Peyer's patch (tissue), 4 donors: ENCODE results near the gene FMN1. TPM values are rescaled to one million over a fixed set of nuclear protein-coding genes. Genes with fewer than 3 reads are reported as not detected.

ENCODE experiments used
- DNase-seq, 3 donors: peaks; one replicate each; pipeline ENCODE4 v3.0.0-alpha.2; 2017 to 2019
- H3K27ac ChIP-seq, 4 donors: fragments of 200-600 bp; sonication (generic); one replicate each; pipeline ENCODE4 v1.5.1; 2016 to 2019
- H3K27me3 ChIP-seq, 2 donors: fragments of 200-600 bp; sonication (generic); one replicate each; pipeline ENCODE4 v1.5.1; 2019
- H3K36me3 ChIP-seq, 3 donors: fragments of 200-600 bp; sonication (generic); one replicate each; pipeline ENCODE4 v1.5.1; 2016 to 2019
- H3K4me1 ChIP-seq, 4 donors: fragments of 200-600 bp; sonication (generic); one replicate each; pipeline ENCODE4 v1.5.1; 2016 to 2019
- H3K4me3 ChIP-seq, 4 donors: fragments of 200-600 bp; sonication (generic); 1 replicate in 3 of 4; 2 replicates in 1 of 4; pipeline ENCODE4 v1.5.1; 2016 to 2019; ENCODE audit warnings: mild to moderate bottlenecking in 1 of 4
- H3K9me3 ChIP-seq, 4 donors: fragments of 200-600 bp; sonication (generic); one replicate each; pipeline ENCODE4 v1.5.1; 2016 to 2019; ENCODE audit warnings: mild to moderate bottlenecking in 1 of 4
- POLR2A ChIP-seq, 2 donors: fragments of 450-650 bp; IDR thresholded peaks; one replicate each; pipeline ENCODE4 v1.5.1; 2017; ENCODE audit warnings: antibody characterized with exemption in 2 of 2, mild to moderate bottlenecking in 2 of 2, moderate library complexity in 2 of 2
- total RNA-seq, 4 donors: library from RNA; depleted of rRNA; stranded (reverse); fragments of >200 nt; gene quantifications; one replicate each; pipeline ENCODE4 v1.1.0, GENCODE V29; 2016
- TF ChIP-seq, protein P1 (sequence below), 6 experiments: fragments of 450-650 bp in 4 of 6; fragments of 200-600 bp in 2 of 6; sonication (generic) in 1 of 6; IDR thresholded peaks; one replicate each; pipeline ENCODE4 v1.5.1; 2017 to 2019; ENCODE audit warnings: antibody characterized with exemption in 6 of 6, mild to moderate bottlenecking in 3 of 6, moderate library complexity in 1 of 6

Gene FMN1
- total RNA-seq, 4 donors from 2014 or later = 15.4 to 57.8 (median 29.1) TPM

DNA sequence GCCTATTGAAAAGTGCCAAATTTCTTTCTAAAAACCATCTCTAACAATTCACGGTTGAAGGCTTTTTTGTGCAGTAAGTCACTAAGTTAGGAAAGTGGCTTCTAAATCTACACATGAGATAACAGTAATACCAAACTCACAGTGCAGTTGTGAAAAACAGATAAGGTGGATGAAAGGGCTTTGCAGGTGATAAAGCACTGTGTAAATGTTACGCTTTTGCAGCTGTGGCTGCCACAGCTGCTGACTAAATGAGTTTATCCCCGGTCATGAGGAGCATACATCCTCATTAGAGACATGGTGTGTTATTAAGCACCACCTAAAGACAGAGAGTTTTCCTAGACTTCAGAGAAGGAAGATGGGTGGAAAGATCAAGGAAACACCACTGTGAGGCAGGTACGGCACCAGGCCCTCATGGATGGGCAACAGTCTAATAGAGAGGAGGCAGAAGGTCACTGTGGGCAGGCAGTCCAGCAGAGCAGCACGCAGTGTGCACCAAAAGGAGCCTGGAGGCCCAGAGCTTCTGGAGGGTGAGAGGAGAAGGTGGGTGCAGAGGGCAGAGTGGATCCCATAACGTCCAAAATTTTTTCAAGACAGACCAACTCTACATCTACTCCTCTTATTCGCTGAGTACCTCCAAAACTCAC, 68.5 kb downstream of the FMN1 start:
- no peak for DNase-seq
- Histone ChIP-seq H3K27ac (peak overlapping the region in 1 of 4 donors; percentile 4), H3K9me3 (no peaks in the 10 kb centered on the region), H3K4me3 (no peak overlapping the region), H3K4me1 (peaks cover 0 to 7% (median 0%) of the 10 kb centered on the region in 4 donors), H3K36me3 (no peaks in the 10 kb centered on the region), H3K27me3 (no peaks in the 10 kb centered on the region)
- TF ChIP-seq, protein P1, sequence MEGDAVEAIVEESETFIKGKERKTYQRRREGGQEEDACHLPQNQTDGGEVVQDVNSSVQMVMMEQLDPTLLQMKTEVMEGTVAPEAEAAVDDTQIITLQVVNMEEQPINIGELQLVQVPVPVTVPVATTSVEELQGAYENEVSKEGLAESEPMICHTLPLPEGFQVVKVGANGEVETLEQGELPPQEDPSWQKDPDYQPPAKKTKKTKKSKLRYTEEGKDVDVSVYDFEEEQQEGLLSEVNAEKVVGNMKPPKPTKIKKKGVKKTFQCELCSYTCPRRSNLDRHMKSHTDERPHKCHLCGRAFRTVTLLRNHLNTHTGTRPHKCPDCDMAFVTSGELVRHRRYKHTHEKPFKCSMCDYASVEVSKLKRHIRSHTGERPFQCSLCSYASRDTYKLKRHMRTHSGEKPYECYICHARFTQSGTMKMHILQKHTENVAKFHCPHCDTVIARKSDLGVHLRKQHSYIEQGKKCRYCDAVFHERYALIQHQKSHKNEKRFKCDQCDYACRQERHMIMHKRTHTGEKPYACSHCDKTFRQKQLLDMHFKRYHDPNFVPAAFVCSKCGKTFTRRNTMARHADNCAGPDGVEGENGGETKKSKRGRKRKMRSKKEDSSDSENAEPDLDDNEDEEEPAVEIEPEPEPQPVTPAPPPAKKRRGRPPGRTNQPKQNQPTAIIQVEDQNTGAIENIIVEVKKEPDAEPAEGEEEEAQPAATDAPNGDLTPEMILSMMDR (IDR thresholded peaks at IDR 0.05) = no peak
- TF ChIP-seq POLR2A (IDR thresholded peaks at IDR 0.05) = no peak

DNA sequence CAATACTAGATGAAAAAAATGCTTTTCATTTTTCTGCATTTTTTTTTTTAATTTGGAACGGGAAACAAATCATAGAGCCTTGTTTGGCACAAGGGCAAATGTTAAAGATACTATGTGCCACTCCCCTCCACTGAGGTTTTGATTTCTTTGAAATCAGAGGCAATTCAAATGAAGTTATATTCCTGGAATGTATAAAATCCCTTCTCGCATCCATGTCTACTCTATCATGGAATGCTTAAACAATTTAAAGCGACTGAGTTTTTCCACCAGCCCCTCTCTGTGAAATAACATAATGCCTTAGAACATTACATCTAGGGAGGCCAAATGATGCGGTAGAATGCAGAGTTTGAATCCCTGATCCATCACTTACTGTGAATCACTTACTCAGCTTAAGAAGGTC, 69.7 kb downstream of the FMN1 start:
- Histone ChIP-seq H3K27ac (no peak overlapping the region), H3K4me3 (no peak overlapping the region), H3K27me3 (no peaks in the 10 kb centered on the region), H3K36me3 (no peaks in the 10 kb centered on the region), H3K4me1 (peaks cover 0 to 7% (median 0%) of the 10 kb centered on the region in 4 donors), H3K9me3 (no peaks in the 10 kb centered on the region)
- TF ChIP-seq, protein P1 (IDR thresholded peaks at IDR 0.05) = no peak
- no peak for TF ChIP-seq POLR2A (IDR thresholded peaks at IDR 0.05)
- no peak for DNase-seq

DNA sequence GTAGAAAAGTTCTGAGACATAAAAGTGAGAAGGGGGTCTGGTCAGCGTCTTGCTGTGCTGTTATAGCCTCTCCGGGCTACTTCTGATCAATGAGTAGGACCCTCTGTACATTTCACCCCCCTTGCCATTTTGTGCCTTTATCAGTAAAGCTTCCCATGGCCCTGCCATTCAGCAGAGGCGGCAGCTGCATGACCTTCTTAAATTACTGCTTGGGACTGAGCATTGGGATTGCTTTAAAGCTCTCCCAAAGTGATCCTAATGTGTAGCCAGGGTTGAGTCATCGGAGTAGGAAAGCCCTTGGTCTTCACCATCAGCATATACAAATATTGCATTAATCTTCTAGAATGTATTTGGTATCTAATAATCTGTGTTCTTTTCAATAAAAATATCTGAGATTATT, 70.2 kb downstream of the FMN1 start:
- TF ChIP-seq POLR2A (IDR thresholded peaks at IDR 0.05) = no peak
- TF ChIP-seq, protein P1 (IDR thresholded peaks at IDR 0.05) = no peak
- DNase-seq = no peak
- no peak overlapping the region for H3K27ac ChIP-seq

DNA sequence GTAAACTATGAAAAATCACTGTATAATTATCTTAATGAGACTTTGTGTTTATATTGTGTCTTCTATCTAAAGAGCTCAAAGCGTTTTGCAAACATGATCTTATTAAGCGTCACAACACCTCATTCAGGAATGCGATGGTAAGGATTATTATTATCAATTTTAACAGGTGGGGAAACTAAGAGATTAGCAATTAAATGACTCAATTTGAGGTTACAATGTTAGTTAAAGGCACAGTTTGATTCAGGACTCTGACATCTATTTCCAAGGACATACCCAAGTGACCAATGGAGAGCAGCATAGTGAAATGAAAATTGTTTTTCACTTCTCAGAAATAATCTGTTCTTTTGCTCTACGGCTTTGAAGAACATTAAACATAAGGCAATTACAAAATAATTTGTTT, 74.6 kb downstream of the FMN1 start:
- TF ChIP-seq, protein P1 (IDR thresholded peaks at IDR 0.05) = no peak
- TF ChIP-seq POLR2A (IDR thresholded peaks at IDR 0.05) = no peak
- no peaks in the 10 kb centered on the region for H3K36me3 ChIP-seq
- H3K27ac ChIP-seq = no peak overlapping the region
- H3K4me1 ChIP-seq = no peaks in the 10 kb centered on the region
- no peaks in the 10 kb centered on the region for H3K9me3 ChIP-seq
- no peak overlapping the region for H3K4me3 ChIP-seq
- H3K27me3 ChIP-seq = no peaks in the 10 kb centered on the region
- DNase-seq = no peak

More for the DNA sequence above, 70.2 kb downstream of the FMN1 start:
- peaks cover 0 to 7% (median 0%) of the 10 kb centered on the region in 4 donors for H3K4me1 ChIP-seq
- no peaks in the 10 kb centered on the region for H3K36me3 ChIP-seq
- no peaks in the 10 kb centered on the region for H3K9me3 ChIP-seq
- H3K27me3 ChIP-seq = no peaks in the 10 kb centered on the region
- no peak overlapping the region for H3K4me3 ChIP-seq

DNA sequence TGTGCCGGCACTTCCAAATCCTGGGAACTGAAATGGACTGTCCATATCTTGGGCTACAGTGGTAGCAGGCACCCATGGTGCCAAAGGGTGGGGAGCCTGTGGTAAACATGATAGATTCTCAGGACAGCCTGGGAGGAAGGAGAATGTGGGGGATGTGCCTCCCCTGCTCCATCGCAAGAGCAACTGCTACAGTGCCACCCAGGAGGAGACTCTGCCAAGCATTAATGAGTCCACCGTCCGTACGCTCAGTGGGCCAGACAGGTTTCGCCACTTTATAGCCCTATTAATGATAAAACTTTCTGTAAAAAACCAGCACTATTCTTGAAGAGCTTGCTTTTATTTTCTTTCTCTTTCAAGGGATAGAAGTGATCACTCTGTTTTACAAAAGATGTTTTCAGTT, 75.2 kb downstream of the FMN1 start:
- Histone ChIP-seq H3K27me3 (no peaks in the 10 kb centered on the region), H3K4me1 (no peaks in the 10 kb centered on the region), H3K27ac (no peak overlapping the region), H3K36me3 (no peaks in the 10 kb centered on the region), H3K9me3 (no peaks in the 10 kb centered on the region), H3K4me3 (no peak overlapping the region)
- TF ChIP-seq, protein P1 (IDR thresholded peaks at IDR 0.05) = no peak
- no peak for TF ChIP-seq POLR2A (IDR thresholded peaks at IDR 0.05)
- no peak for DNase-seq
